ENCODE results near the gene SMPD3.

Gene SMPD3

GRCh38 chr16:68472581-68472980, 24.3 kb upstream of the SMPD3 start:
- no peak overlapping the region for H3K4me2 ChIP-seq (ENCODE audit: low read depth, low read length, poor library complexity, severe bottlenecking)
- TF ChIP-seq, protein P1, sequence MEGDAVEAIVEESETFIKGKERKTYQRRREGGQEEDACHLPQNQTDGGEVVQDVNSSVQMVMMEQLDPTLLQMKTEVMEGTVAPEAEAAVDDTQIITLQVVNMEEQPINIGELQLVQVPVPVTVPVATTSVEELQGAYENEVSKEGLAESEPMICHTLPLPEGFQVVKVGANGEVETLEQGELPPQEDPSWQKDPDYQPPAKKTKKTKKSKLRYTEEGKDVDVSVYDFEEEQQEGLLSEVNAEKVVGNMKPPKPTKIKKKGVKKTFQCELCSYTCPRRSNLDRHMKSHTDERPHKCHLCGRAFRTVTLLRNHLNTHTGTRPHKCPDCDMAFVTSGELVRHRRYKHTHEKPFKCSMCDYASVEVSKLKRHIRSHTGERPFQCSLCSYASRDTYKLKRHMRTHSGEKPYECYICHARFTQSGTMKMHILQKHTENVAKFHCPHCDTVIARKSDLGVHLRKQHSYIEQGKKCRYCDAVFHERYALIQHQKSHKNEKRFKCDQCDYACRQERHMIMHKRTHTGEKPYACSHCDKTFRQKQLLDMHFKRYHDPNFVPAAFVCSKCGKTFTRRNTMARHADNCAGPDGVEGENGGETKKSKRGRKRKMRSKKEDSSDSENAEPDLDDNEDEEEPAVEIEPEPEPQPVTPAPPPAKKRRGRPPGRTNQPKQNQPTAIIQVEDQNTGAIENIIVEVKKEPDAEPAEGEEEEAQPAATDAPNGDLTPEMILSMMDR (conservative IDR thresholded peaks at IDR 0.05; ENCODE audit: low read length), result no peak
- no peak for TF ChIP-seq EZH2phosphoT487 (IDR thresholded peaks at IDR 0.05; ENCODE audit: borderline replicate concordance)
- H3K4me3 ChIP-seq (ENCODE audit: low read length, poor library complexity, severe bottlenecking), result no peak overlapping the region
- H3K27me3 ChIP-seq (ENCODE audit: insufficient read depth, low read length, poor library complexity, severe bottlenecking), result no peaks in the 10 kb centered on the region
- no peaks in the 10 kb centered on the region for H3K4me1 ChIP-seq (ENCODE audit: insufficient read depth, low read length, poor library complexity, severe bottlenecking)
- no peaks in the 10 kb centered on the region for H3F3A ChIP-seq (ENCODE audit: low read depth)
- H3K36me3 ChIP-seq (ENCODE audit: insufficient read depth, low read length), result no peaks in the 10 kb centered on the region
- no peaks in the 10 kb centered on the region for H3K9me2 ChIP-seq (replicated peaks; ENCODE audit: low read depth, low read length)
- no peak overlapping the region for H2AFZ ChIP-seq (ENCODE audit: low read length)
- no peaks in the 10 kb centered on the region for H4K20me1 ChIP-seq (ENCODE audit: insufficient read depth, low read length, poor library complexity, severe bottlenecking)
- H3K9ac ChIP-seq (ENCODE audit: low read depth, low read length, poor library complexity, severe bottlenecking), result no peak overlapping the region
- H3K9me3 ChIP-seq (ENCODE audit: insufficient read depth, low read depth, low read length), result no peaks in the 10 kb centered on the region
- H3K79me2 ChIP-seq (ENCODE audit: insufficient read depth, low read length), result no peaks in the 10 kb centered on the region

DNA sequence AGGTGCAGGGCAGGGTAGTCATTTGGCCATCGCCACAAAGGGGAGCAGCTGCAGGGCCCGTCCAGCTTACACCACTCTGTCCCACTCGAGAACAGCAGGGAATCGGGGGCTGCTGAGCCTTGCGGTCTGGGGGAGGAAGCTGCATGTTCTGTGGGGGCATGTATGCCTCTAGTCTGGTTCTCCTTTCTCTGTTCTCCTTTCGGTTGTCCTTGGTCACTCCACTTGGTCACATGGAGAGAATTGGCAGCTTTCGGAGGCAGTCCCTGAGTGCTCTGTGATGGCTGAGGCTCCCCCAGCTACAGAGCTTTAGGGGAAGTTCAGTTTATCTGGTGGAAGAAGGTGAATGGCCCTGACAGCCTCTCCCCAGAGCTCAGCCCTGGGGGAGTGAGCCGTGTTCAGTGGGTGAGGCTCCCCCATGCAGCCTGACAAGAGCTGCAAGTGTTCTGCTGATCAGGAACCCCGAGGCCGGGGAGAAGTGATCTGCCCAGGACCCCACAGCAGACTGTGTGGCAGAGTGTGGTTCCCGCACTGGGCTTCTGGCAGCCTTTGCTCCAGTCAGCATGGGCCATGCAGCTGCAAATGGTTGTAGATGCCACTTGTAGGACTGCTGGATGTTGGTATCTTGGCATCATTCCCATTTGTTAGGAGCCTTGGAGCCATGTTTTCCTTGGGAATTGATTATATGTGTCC, 22.3 kb upstream of the SMPD3 start:
- Histone ChIP-seq H3K4me2 (ENCODE audit: low read depth, low read length, poor library complexity, severe bottlenecking) (peak overlapping the region; percentile 7), H3K36me3 (ENCODE audit: insufficient read depth, low read length) (no peaks in the 10 kb centered on the region), H2AFZ (ENCODE audit: low read length) (no peak overlapping the region; the same call in 1 of the 2 replicates)

DNA sequence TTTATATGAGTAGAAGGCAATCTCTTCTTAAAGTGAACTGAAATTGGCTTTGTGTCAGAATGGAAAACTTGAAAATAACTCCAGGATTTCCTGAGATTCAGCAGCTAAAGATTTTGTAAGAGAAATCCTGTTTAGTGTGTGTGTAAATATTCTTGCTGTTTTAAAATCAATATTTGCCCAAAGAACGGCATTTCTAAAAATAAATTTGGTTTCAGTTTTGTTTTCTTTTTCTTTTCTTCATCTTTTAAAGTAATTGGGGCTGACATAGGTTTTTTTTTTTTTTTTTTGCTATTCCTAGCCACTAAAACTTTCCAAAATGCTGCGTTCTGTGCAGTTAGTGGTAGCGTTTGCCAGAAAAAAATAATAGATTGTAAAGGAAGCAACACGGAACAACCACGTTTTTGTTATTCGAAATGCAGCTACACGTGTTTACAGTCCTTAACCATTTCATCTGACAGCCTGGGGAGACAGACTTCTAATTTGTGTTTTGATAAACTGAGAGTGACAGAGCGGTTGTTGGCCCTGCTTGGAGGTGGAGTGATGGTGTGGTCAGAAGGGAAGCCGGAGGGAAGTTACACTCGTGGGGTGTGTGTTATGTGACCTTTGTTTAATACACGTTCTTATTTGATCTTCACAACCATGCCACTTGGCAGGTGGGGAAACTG, 21.6 kb upstream of the SMPD3 start:
- Histone ChIP-seq H3K9ac (ENCODE audit: low read depth, low read length, poor library complexity, severe bottlenecking) (no peak overlapping the region), H3K27me3 (ENCODE audit: insufficient read depth, low read length, poor library complexity, severe bottlenecking) (no peaks in the 10 kb centered on the region), H3K36me3 (ENCODE audit: insufficient read depth, low read length) (no peaks in the 10 kb centered on the region), H3K9me3 (ENCODE audit: insufficient read depth, low read depth, low read length) (no peaks in the 10 kb centered on the region), H3F3A (ENCODE audit: low read depth) (no peaks in the 10 kb centered on the region), H4K20me1 (ENCODE audit: insufficient read depth, low read length, poor library complexity, severe bottlenecking) (no peaks in the 10 kb centered on the region), H2AFZ (ENCODE audit: low read length) (no peak overlapping the region; the same call in 1 of the 2 replicates), H3K4me2 (ENCODE audit: low read depth, low read length, poor library complexity, severe bottlenecking) (peak overlapping the region; percentile 7), H3K4me1 (ENCODE audit: insufficient read depth, low read length, poor library complexity, severe bottlenecking) (no peaks in the 10 kb centered on the region), H3K4me3 (ENCODE audit: low read length, poor library complexity, severe bottlenecking) (no peak overlapping the region), H3K9me2 (replicated peaks; ENCODE audit: low read depth, low read length) (no peaks in the 10 kb centered on the region), H3K79me2 (ENCODE audit: insufficient read depth, low read length) (no peaks in the 10 kb centered on the region)
- TF ChIP-seq EZH2phosphoT487 (IDR thresholded peaks at IDR 0.05; ENCODE audit: borderline replicate concordance), result no peak
- TF ChIP-seq, protein P1 (conservative IDR thresholded peaks at IDR 0.05; ENCODE audit: low read length), result no peak

More for the DNA sequence above, 22.3 kb upstream of the SMPD3 start:
- Histone ChIP-seq H3K79me2 (ENCODE audit: insufficient read depth, low read length) (no peaks in the 10 kb centered on the region), H3K4me3 (ENCODE audit: low read length, poor library complexity, severe bottlenecking) (no peak overlapping the region), H3K27me3 (ENCODE audit: insufficient read depth, low read length, poor library complexity, severe bottlenecking) (no peaks in the 10 kb centered on the region), H3K4me1 (ENCODE audit: insufficient read depth, low read length, poor library complexity, severe bottlenecking) (no peaks in the 10 kb centered on the region), H3K9me2 (replicated peaks; ENCODE audit: low read depth, low read length) (no peaks in the 10 kb centered on the region), H3K9ac (ENCODE audit: low read depth, low read length, poor library complexity, severe bottlenecking) (no peak overlapping the region), H3F3A (ENCODE audit: low read depth) (no peaks in the 10 kb centered on the region), H3K9me3 (ENCODE audit: insufficient read depth, low read depth, low read length) (no peaks in the 10 kb centered on the region), H4K20me1 (ENCODE audit: insufficient read depth, low read length, poor library complexity, severe bottlenecking) (no peaks in the 10 kb centered on the region)
- no peak for TF ChIP-seq EZH2phosphoT487 (IDR thresholded peaks at IDR 0.05; ENCODE audit: borderline replicate concordance)
- TF ChIP-seq, protein P1 (conservative IDR thresholded peaks at IDR 0.05; ENCODE audit: low read length), result no peak

Measured in Loucy (cell line).